Cerebellar cortex (tissue), 1 donor: ENCODE data around the gene IFNL4.
"Not testable (repeated sequence)": the region's sequence is repeated elsewhere in the genome, so short reads cannot be mapped to it uniquely, and the experiment has no call there.

Experiments used
- DNase-seq: peaks from one replicate; pipeline ENCODE4 v3.0.0-alpha.2; 2015; ENCODE audit warnings: low spot score

IFNL4 gene

DNA sequence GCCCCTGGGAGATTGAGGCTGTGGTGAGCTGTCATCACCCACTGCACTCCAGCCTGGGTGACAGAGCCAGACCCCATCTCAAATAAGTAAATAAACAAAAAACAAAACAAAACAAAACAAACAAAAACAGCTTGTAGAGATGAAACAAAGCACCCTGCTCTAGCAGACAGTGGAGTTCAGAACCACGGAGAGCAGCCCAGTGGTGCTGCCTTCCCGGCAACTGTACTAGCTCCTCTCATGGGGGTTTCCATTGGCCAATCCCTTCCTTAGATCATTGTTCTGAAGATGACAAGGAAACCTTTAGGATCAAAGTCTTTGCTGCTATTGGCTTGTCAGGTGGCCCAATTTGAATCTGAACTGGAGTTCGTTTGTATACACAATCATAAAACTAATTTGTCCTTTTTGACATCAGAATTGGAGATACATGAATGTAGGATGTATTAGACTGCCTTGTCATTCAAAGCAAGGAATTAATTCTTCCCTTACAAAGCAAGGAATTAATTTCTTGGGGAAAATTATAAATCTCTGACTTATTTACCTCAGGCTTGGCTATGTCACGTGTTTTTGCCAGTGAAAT is 24.9 kb downstream of the IFNL4 start:
- no peak for DNase-seq

DNA sequence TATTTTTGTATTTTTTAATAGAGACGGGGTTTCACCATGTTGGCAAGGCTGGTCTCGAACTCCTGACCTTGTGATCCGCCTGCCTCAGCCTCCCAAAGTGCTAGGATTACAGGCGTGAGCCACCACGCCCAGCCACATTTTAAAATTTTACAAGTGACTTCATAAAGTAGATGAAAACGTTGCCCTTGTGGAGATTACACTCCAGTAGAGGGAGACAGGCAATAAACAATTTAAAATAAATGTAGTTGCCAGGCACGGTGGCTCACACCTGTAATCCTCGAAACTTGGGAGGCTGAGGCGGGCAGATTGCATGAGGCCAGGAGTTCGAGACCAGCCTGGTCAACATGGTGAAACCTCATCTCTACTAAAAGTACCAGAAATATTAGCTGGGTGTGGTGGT is 29.5 kb downstream of the IFNL4 start:
- not testable (repeated sequence) for DNase-seq

DNA sequence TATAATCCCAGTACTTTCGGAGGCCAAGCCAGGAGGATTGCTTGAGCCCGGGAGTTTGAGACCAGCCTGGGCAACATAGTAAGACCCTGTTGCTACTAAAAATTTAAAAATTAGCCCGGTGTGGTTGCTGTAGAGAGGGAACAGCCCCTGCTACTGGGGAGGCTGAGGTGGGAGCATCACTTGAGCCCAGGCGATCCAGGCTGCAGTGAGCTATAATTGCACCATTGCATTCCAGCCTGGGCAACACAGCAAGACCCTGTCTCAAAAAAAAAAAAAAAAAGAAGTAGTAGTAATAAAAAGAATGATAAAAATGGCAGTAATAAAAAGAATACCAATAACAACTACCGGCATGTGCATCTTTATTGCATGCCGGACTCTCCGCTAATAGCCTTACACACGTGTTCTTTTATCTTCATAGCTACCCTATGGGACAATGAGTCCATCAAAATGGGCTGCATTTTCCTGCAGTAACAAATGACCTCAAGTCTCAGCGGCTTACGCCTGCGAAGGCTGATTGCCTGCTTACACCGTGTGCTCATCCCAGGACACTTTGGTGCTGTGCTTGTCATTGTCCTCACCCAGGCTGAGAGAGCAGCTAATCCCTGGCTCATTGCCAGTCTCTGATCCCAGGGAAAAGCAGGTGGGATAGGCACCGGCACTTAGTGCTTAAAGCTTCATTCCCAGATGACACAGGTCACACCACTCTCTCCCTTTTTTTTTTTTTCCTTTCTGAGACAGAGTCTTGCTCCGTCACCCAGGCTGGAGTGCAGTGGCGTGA is 30.2 kb downstream of the IFNL4 start:
- DNase-seq, result no peak

DNA sequence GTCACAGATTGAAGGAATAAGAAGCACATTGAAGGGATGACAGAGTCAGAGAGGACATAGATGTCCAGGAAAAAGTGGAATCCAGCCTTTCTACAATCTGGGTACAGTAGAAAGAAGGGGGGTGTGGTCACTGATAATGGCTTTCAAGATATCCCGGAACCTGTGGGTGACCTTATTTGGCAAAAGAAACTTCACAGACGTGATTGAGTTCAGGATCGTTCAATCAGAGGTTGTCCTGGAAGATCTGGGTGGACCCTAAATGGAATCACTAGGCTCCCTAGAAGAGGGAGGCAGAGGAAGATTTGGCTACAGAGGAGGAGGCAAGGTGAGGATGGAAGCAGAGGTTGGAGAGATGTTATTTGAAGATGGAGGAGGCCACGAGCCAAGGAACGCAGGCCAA is 31.6 kb downstream of the IFNL4 start:
- DNase-seq, result no peak

DNA sequence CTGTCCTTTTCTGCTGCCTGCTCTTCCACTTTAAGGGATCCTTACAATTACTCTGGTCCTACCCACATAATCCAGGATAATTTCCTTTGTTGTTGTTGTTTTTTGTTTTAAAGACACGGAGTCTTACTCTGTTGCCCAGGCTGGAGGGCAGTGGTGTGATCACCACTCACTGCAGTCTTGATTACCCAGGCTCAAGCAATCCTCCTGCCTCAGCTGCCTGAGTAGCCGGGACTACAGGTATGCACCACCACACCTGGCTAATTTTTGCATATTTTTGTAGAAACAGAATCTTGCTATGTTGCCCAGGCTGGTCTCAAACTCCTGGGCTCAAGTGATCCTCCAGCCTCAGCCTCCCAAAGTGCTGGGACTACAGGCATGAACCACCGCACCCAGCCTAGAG is 33.3 kb downstream of the IFNL4 start:
- DNase-seq, result not testable (repeated sequence)

DNA sequence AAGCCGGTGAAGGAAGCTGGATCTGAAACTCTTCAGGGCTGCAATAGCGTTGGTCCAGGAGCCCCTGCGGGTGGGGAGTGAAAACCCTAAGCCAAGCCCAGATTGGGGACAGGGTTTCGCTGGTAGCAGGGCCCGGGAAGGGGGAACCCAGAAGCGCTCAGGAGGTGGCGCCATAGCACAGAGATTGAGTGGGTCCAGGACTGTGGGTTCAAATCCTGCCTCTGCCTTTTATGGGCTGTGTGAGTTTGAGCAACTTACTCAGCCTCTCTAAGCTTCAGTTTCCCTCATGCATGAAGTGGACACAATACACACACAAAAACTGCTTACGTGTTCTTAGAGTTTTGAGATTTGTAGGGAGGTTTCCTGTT is 36.3 kb downstream of the IFNL4 start:
- DNase-seq, result peak; percentile 35

DNA sequence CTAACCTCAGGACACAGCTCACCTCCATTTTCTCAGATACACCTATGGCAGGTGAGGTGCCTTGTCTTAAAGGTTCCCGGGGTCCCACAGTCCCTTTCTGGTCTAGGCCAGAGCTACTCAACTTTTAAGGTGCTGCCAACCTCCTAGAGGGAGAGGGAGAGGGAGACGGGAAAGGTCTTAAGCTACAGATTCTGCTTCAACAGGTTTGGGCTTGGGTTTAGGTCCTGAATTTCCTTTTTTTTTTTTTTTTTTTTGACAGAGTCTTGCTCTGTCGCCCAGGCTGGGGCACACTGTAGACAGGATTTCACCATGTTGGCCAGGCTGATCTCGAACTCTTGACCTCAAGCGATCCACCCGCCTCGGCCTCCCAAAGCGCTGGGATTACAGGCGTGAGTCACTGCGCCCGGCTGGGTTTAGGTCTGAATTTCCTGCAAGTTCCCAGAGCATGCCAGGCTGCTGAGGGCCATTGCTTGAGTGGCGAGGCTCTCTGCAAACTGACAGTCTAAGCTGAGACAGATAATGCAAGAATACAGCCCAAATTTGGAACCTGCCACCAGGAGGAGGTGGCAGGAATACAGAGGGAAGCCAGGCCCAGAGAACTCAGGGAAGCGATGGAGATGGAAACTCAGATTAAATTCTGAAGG is 36.8 kb downstream of the IFNL4 start:
- no peak for DNase-seq

DNA sequence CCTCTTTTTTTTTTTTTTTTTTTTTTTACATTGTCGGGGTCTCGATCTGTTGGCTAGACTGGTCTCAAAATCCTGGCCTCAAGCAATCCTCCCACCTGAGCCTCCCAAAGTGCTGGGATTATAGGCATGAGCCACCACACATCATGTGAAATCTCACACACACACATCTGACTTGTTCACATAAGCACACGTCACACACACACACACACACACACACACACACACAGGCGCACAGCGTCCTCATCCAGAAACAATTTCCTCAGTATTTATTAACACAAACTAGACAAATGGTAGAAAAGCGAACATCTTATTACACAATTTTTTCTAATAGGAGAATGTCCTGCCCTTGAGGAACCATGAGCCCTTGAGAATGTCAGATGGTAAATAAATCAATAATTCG is 39.5 kb downstream of the IFNL4 start:
- DNase-seq, result no peak

DNA sequence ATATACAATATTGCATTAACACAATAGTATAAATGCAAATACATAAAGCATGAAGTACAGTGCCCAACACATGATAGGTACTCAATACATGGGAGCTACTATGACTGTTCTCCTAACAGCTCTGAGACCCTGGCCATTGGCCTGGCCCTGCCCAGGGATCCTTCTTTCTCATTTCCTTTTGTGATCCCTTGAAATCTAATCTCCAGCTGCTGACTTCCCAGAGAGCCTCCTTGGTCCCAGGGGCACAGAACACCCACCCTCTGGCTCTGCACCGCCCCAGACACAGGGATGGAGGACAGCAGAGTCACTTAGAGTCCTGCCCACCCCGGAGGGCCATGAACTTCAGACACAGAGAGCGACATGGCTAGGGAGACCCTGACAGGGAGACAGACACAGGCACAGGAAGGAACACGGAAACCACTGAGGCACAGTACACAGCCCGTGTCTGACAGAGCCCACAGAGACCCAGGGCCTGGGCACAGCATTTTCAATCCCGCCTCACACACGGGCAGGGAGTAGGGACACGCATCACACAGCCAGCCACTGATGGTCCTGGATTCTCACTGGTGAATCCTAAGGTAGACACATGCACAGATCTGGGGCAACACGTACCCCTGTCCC is 40.4 kb downstream of the IFNL4 start:
- DNase-seq, result no peak

DNA sequence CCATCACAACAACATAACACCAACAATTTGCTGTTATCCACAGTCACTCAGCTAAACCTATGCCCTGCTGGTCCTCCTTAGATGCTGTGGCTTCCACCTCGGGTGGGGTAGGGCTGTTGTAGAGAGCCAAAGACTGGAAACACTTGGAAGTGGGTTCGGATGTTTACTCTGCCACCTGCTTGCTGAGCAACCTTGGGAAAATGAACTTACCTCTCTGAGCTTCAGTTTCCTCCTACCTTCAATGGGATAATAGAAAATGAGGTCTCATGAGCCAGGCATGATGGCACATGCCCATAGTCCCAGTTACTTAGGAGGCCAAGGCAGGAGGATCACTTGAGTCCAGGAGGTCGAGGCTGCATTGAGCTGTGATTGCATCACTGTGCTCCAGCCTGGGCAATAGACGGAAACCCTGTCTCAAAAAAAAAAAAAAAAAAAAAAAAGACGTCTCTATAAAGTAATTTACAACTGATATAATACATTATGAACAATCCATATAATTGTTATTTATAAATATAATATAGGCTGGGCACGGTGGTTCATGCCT is 41.3 kb downstream of the IFNL4 start:
- DNase-seq, result no peak

DNA sequence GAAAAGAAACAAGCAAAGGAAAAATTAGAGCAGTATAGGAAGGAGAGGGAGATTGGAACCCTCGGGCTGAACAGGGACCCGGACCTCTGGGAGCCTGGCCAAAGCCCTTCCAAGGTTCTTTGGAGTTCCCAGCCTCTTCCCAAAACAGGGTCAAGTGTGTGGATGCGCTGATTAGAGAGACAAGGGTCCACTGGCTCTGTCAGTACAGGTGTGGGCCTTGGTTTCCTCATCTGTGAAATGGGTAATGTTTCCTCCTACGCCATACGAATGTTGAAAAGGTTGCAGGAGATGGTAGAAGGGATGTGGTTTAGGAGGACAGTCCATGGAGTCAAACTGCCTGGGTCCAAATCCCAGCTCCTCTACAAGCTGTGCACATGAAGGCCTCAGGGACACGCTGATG is 42.5 kb downstream of the IFNL4 start:
- DNase-seq, result no peak

DNA sequence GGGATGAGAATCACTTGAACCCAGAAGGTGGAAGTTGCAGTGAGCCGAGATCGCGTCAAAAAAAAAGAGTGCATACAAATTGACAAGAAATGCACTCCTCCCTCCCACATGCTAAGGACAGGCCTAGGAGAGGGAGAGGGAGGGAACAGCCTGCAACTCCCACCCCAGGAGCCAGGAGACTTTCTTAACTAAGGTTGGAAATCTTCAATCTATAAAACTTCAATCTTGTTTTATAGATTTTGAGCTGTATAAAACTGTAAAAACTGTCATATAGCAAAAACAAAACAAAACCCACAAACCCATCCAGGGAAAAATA is 43.2 kb downstream of the IFNL4 start:
- no peak for DNase-seq

DNA sequence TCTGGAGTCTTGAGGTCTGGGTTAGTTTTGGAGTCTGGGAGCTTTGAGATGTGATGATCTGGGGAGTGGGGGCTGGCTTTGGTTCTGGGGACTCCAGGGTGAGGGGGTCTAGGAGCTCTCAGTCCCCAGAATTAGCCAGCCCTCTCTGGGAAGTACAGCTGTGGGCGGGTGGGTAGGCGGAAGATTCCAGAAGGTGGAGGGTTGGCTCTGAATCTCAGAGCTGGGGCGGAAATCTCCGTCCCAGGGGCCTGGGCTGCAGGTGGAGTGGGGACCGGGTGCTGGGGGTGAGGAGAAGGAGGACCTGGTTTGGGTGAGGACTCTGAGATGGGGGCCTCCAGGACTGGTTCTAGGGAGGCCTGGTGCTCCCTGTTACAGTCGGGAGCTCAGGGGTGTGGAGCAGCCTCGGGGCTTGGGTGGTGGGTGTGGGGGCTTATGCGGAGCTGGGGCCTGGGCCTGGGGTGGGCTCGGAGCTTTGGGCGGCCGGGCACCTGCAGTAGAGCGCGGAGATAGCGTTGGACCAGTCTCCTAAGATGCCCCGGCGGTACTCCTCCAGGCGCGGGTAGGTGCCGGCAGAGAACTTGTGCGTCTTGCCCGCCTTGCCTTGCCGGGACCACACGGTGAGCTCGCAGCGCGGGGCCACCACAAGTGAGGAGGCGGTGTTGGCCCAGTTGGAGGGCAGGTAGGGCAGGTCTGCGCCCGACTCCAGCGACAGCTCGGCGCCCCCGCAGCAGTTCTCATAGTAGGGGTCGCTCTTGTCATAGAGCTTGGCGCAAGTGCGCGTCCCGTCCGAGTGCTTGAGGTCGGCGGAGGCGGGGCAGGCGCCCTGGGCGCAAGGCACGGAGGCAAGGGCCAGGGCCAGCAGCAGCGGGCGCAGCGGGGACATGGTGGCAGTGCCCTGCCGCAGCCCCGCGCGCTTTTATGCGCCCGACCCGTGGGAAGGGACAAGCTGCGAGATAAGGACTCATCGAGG is 45.0 kb downstream of the IFNL4 start, which contains the start of gene SYCN:
SYCN (minus strand) TSS at position 892 of the 970 bp plus-strand sequence; CDS start at position 883, 9 bp downstream.
- no peak for DNase-seq

DNA sequence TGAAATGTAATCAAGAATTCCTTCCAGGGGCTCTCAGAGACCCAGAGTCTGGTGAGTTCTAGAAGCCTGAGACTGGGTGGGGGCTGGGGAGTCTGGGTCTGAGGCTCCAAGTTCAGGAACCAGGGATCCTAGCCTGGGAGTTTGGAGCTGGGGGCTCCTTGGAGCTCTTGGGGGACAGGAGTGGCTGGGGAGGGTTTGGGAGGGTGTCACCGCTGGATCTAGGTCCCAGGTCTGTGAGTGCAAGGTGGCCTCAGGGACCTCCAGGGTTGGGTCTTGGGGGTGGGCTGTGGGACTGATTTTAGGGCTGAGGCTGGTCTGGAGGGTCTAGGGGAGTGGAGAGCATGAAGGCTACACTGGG is 45.7 kb downstream of the IFNL4 start:
- no peak for DNase-seq

DNA sequence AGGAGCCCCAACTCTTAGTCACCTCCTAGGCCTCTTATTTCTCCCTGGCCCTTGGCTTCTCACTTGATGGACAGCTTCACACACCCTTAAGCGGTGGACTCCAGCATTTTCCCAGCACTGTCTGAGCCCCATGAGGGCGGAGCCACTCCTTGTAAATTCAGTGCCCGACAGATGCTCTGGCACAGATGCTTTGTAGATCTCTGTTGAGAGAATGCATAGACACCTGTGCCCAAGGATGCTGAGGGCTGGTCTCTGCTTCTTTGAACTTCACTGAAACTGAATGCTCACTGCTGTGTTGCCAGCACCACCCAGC is 47.9 kb downstream of the IFNL4 start:
- no peak for DNase-seq

DNA sequence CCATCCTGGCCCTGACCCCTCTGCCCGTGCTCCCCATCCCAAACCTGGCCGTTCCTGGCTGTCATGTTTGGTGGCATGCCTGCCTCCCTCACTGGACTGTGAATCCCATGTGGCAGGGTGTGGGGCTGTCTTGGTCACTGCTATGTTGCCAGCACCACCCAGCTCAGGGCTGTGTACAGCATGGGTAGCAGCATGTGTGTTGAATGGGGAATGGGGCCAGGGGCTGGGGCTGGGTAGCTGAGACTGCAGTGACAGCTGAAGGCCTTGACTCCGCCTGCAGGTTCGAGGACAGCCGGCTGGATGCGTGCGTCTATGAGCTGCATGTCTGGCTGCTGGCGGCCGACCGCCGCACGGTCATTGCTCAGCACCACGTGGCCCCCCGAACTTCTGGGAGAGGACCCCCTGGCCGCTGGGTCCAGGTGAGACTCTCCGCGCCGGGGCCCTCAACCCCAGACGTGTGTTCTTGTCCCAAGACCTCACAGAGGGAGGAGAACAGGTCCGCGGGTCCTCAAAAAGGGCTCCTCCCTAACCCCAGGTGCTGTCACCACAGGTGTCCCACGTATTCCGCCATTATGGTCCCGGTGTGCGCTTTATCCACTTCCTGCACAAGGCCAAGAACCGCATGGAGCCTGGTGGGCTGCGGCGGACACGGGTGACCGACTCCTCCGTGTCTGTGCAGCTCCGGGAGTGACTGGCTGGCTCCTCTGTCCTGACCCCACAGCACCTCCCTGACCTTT is 48.4 kb downstream of the IFNL4 start:
- DNase-seq, result no peak

DNA sequence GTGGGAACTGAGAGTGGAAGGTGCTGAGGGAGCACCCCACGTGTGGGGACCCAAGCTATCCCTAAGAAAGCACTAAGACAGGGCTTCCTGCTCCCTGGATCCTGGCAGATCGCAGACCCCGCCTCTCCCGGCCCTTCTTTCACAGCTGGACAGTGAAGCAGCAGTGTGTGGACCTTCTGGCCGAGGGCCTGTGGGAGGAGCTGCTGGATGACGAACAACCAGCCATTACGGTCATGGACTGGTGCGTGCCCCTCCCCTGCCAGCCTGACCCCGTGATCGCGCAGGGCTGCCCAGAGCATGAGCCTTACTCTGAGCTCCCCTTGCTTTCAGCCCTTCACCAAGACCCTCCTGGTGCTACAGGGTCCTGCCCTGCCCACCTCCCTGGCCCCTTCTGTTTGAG is 49.6 kb downstream of the IFNL4 start:
- no peak for DNase-seq

DNA sequence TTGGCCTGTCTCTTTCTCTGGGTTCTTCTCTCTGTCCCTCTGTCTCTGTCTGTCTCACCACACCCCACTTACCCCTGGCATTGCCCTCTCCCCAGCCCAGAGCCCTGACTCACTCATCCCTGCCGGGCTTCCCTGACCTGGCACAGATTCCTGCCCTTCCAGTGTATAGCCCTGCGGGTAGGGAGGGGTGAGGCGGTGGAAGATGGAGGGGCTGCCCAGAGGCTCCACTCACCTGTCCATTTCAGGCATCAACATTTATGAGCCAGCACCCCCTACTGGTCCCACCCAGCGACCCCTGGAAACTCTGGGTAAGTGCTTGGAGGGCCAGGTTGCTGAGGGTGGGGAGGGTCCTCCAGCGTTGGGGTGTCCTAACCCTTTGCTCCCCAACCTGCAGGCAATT is 50.8 kb downstream of the IFNL4 start:
- DNase-seq, result no peak

DNA sequence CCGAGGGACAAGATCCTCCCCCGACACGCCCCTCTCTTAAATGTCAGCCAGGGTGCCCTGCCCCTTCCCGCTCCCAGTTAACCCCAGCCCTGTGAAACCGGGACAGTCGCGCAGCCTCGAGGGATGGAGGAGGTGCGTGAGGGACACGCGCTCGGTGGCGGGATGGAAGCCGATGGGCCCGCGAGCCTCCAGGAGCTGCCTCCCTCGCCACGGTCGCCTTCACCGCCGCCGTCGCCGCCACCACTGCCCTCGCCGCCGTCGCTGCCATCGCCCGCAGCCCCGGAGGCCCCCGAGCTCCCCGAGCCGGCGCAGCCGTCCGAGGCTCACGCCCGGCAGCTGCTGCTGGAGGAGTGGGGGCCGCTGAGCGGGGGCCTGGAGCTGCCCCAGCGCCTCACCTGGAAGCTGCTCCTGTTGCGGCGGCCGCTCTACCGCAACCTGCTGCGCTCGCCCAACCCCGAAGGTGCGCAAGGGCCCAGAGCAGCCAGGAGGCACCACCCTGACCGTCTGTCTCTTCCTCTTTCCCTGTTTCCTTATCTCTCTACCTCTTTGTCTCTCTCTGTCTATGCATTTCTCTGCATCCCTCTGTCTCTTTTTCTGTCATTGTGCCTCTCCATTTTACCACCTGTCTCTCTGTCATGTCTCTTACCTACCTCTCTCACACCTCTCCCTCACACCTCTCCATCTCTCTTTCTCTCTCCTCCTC is 51.6 kb downstream of the IFNL4 start, which contains the start of gene NCCRP1:
NCCRP1 (plus strand) TSS at position 105 of the 703 bp plus-strand sequence; CDS start at position 124, 19 bp downstream.
- no peak for DNase-seq

DNA sequence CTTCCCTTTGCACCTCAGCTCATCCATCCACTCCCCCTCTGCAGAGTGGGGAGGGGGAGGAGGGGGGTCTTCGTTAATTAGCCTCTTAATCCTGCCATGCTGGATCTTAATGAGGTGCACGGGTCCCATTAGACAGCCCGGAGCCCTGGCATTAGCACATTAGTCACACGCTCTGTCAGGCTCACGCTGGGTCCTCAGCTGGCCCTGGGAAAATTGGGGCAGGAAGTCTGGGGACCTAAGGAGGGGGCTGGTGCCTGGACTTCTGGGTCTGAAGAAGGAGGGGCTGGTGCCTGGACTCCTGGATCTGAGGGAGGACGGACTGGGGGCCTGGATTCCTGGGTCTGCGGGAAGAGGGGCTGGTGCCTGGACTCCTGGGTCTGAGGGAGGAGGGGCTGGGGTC is 52.3 kb downstream of the IFNL4 start:
- no peak for DNase-seq
